BLaER1 treated with 17β-estradiol and CSF1 and Interleukin-3, amounts not matched to agents 10 nM and 100 nM (cell line): ENCODE results near the gene TTC16.

ENCODE experiments used
- H3K27ac ChIP-seq, 11 experiments: shearing (Covaris generic); formaldehyde crosslinking; 2 replicates each; pipeline ENCODE4 v1.8.1; 2022
- H3K27me3 ChIP-seq, 11 experiments: shearing (Covaris generic); formaldehyde crosslinking; 2 replicates each; pipeline ENCODE4 v1.8.1; 2022
- H3K36me3 ChIP-seq, 11 experiments: shearing (Covaris generic); formaldehyde crosslinking; 2 replicates each; pipeline ENCODE4 v1.8.1; 2022
- H3K4me1 ChIP-seq, 10 experiments: shearing (Covaris generic); formaldehyde crosslinking; 2 replicates each; pipeline ENCODE4 v1.8.1; 2022
- H3K4me2 ChIP-seq, 11 experiments: shearing (Covaris generic); formaldehyde crosslinking; 2 replicates each; pipeline ENCODE4 v1.8.1; 2022
- H3K4me3 ChIP-seq, 10 experiments: shearing (Covaris generic); formaldehyde crosslinking; 2 replicates each; pipeline ENCODE4 v1.8.1; 2022
- H3K9ac ChIP-seq, 11 experiments: shearing (Covaris generic); formaldehyde crosslinking; 2 replicates each; pipeline ENCODE4 v1.8.1; 2022
- H3K9me3 ChIP-seq, 11 experiments: shearing (Covaris generic); formaldehyde crosslinking; replicated peaks in 1 of 11; 2 replicates each; pipeline ENCODE4 v1.8.1; 2022
- H4K20me1 ChIP-seq, 11 experiments: shearing (Covaris generic); formaldehyde crosslinking; 2 replicates each; pipeline ENCODE4 v1.8.1; 2022
- Cebpa-rat ChIP-seq, 11 experiments: shearing (Covaris generic); IDR thresholded peaks; 2 replicates each; pipeline ENCODE4 v1.8.1; 2022

The TTC16 gene

GRCh38 chr9:127682351-127683136 is 33.3 kb upstream of the TTC16 start:
- no peak overlapping the region for H3K27ac ChIP-seq
- H3K4me1 ChIP-seq = peaks cover 0 to 11% (median 0%) of the 10 kb centered on the region in 10 experiments; a peak in 5 of 20 replicates
- no peak overlapping the region for H3K4me3 ChIP-seq
- peaks cover 10 to 84% (median 47%) of the 10 kb centered on the region in 11 experiments; a peak in 18 of 22 replicates for H3K36me3 ChIP-seq
- H3K9me3 ChIP-seq = no peaks in the 10 kb centered on the region
- no peak overlapping the region for H3K4me2 ChIP-seq
- H3K9ac ChIP-seq = no peak overlapping the region
- H3K27me3 ChIP-seq = no peaks in the 10 kb centered on the region
- H4K20me1 ChIP-seq = no peaks in the 10 kb centered on the region; a peak in 1 of 22 replicates
- no peak for TF ChIP-seq Cebpa-rat (IDR thresholded peaks at IDR 0.05)

- TF ChIP-seq Cebpa-rat (IDR thresholded peaks at IDR 0.05) = no peak
- H3K4me3 ChIP-seq = no peak overlapping the region
- H3K9me3 ChIP-seq = no peaks in the 10 kb centered on the region
- H3K4me1 ChIP-seq = peaks cover 0 to 11% (median 0%) of the 10 kb centered on the region in 10 experiments; a peak in 5 of 20 replicates
- no peaks in the 10 kb centered on the region; a peak in 1 of 22 replicates for H4K20me1 ChIP-seq
- H3K27ac ChIP-seq = no peak overlapping the region
- no peak overlapping the region for H3K4me2 ChIP-seq
- no peak overlapping the region for H3K9ac ChIP-seq
- peaks cover 10 to 88% (median 45%) of the 10 kb centered on the region in 11 experiments; a peak in 18 of 22 replicates for H3K36me3 ChIP-seq
- H3K27me3 ChIP-seq = no peaks in the 10 kb centered on the region
These were observed 32.2 kb upstream of the TTC16 start for GRCh38 chr9:127683723-127684122.

GRCh38 chr9:127684576-127684975 is 31.3 kb upstream of the TTC16 start:
- Histone ChIP-seq H4K20me1 (no peaks in the 10 kb centered on the region; a peak in 1 of 22 replicates), H3K9me3 (peaks cover 0 to 7% (median 4%) of the 10 kb centered on the region in 11 experiments; a peak in 5 of 22 replicates), H3K4me1 (peaks cover 0 to 11% (median 0%) of the 10 kb centered on the region in 10 experiments; a peak in 5 of 20 replicates), H3K27me3 (no peaks in the 10 kb centered on the region), H3K4me2 (no peak overlapping the region), H3K9ac (no peak overlapping the region), H3K4me3 (no peak overlapping the region), H3K36me3 (peaks cover 14 to 90% (median 51%) of the 10 kb centered on the region in 11 experiments; a peak in 20 of 22 replicates), H3K27ac (no peak overlapping the region)
- TF ChIP-seq Cebpa-rat (IDR thresholded peaks at IDR 0.05) = no peak

GRCh38 chr9:127686461-127687393 is 29.2 kb upstream of the TTC16 start:
- no peak for TF ChIP-seq Cebpa-rat (IDR thresholded peaks at IDR 0.05)
- Histone ChIP-seq H3K4me2 (no peak overlapping the region), H3K4me1 (no peaks in the 10 kb centered on the region), H3K9ac (no peak overlapping the region), H3K27me3 (no peaks in the 10 kb centered on the region), H4K20me1 (no peaks in the 10 kb centered on the region; a peak in 1 of 22 replicates), H3K4me3 (no peak overlapping the region), H3K9me3 (peaks cover 0 to 14% (median 6%) of the 10 kb centered on the region in 11 experiments; a peak in 5 of 22 replicates), H3K27ac (no peak overlapping the region), H3K36me3 (peaks cover 23 to 90% (median 60%) of the 10 kb centered on the region in 11 experiments; a peak in 20 of 22 replicates)

- Histone ChIP-seq H3K27ac (no peak overlapping the region), H3K9me3 (peaks cover 0 to 14% (median 6%) of the 10 kb centered on the region in 11 experiments; a peak in 5 of 22 replicates), H3K4me1 (no peaks in the 10 kb centered on the region), H3K4me3 (no peak overlapping the region), H3K36me3 (peaks cover 15 to 90% (median 55%) of the 10 kb centered on the region in 11 experiments; a peak in 20 of 22 replicates), H4K20me1 (no peaks in the 10 kb centered on the region; a peak in 1 of 22 replicates), H3K27me3 (no peaks in the 10 kb centered on the region), H3K4me2 (no peak overlapping the region), H3K9ac (no peak overlapping the region)
- no peak for TF ChIP-seq Cebpa-rat (IDR thresholded peaks at IDR 0.05)
These were observed 26.4 kb upstream of the TTC16 start for GRCh38 chr9:127689329-127690000.

GRCh38 chr9:127690735-127691134 is 25.1 kb upstream of the TTC16 start:
- Histone ChIP-seq H3K4me1 (no peaks in the 10 kb centered on the region), H3K9ac (no peak overlapping the region; a peak in 1 of 22 replicates), H3K9me3 (peaks cover 0 to 14% (median 6%) of the 10 kb centered on the region in 11 experiments; a peak in 5 of 22 replicates), H3K4me2 (no peak overlapping the region), H4K20me1 (no peaks in the 10 kb centered on the region; a peak in 1 of 22 replicates), H3K4me3 (no peak overlapping the region), H3K36me3 (peaks cover 18 to 91% (median 59%) of the 10 kb centered on the region in 11 experiments; a peak in 20 of 22 replicates), H3K27me3 (no peaks in the 10 kb centered on the region), H3K27ac (no peak overlapping the region)
- no peak for TF ChIP-seq Cebpa-rat (IDR thresholded peaks at IDR 0.05)

GRCh38 chr9:127692071-127692470 is 23.8 kb upstream of the TTC16 start:
- no peaks in the 10 kb centered on the region; a peak in 1 of 22 replicates for H4K20me1 ChIP-seq
- no peak overlapping the region for H3K4me2 ChIP-seq
- H3K9me3 ChIP-seq = peaks cover 0 to 14% (median 6%) of the 10 kb centered on the region in 11 experiments; a peak in 5 of 22 replicates
- no peaks in the 10 kb centered on the region for H3K27me3 ChIP-seq
- H3K4me1 ChIP-seq = no peaks in the 10 kb centered on the region
- H3K36me3 ChIP-seq = peaks cover 18 to 79% (median 59%) of the 10 kb centered on the region in 11 experiments; a peak in 20 of 22 replicates
- no peak for TF ChIP-seq Cebpa-rat (IDR thresholded peaks at IDR 0.05)
- no peak overlapping the region for H3K4me3 ChIP-seq
- no peak overlapping the region for H3K9ac ChIP-seq
- H3K27ac ChIP-seq = no peak overlapping the region

GRCh38 chr9:127693143-127693542 is 22.7 kb upstream of the TTC16 start:
- Histone ChIP-seq H3K36me3 (peaks cover 18 to 68% (median 51%) of the 10 kb centered on the region in 11 experiments; a peak in 20 of 22 replicates), H3K4me3 (no peak overlapping the region), H3K27ac (no peak overlapping the region), H4K20me1 (no peaks in the 10 kb centered on the region; a peak in 2 of 22 replicates), H3K9me3 (peaks cover 0 to 14% (median 6%) of the 10 kb centered on the region in 11 experiments; a peak in 5 of 22 replicates), H3K4me2 (no peak overlapping the region), H3K27me3 (no peaks in the 10 kb centered on the region), H3K9ac (no peak overlapping the region), H3K4me1 (no peaks in the 10 kb centered on the region)
- TF ChIP-seq Cebpa-rat (IDR thresholded peaks at IDR 0.05) = no peak
